SK-N-MC (cell line): Measurements from ENCODE around the gene ZGLP1.

Experiments used
- EZH2 ChIP-seq: fragments of 200-600 bp; sonication (generic); IDR thresholded peaks from one replicate; pipeline ENCODE4 v1.6.1; 2017; ENCODE audit warnings: antibody characterized with exemption
- POLR2AphosphoS5 ChIP-seq: IDR thresholded peaks from 2 replicates; pipeline ENCODE4 v1.6.1; 2012; ENCODE audit warnings: mild to moderate bottlenecking, low read depth, low read length, borderline replicate concordance

GRCh38 chr19:10291554-10292205 lies 17.9 kb downstream of the ZGLP1 start:
- TF ChIP-seq POLR2AphosphoS5 = no peak
- TF ChIP-seq EZH2 = no peak
